HEK293T (cell line): ENCODE results near the gene CSTPP1.

ENCODE experiments used
- CTCF ChIA-PET: fragments of 350-600 bp; formaldehyde crosslinking; extraction: SDS; loops from one replicate; lab custom pipeline; 2021; ENCODE audit warnings: antibody characterized with exemption, inconsistent platforms; lab: Yijun Ruan, JAX
- POLR2A ChIA-PET: fragments of 350-600 bp; formaldehyde crosslinking; extraction: SDS; loops from one replicate; lab custom pipeline; 2020; ENCODE audit warnings: antibody characterized with exemption, inconsistent platforms; lab: Yijun Ruan, JAX
- DNase-seq: peaks from one replicate; pipeline ENCODE4 v3.0.0; 2012; ENCODE audit warnings: mixed read lengths; ENCODE audit errors: extremely low spot score
- ARNT ChIP-seq: fragments of 450-650 bp; IDR thresholded peaks from 2 replicates; pipeline ENCODE4 v1.6.1; 2017; ENCODE audit warnings: mild to moderate bottlenecking
- BHLHE40 ChIP-seq: fragments of 450-650 bp; IDR thresholded peaks from 2 replicates; pipeline ENCODE4 v1.6.1; 2016; ENCODE audit warnings: mild to moderate bottlenecking, moderate library complexity, borderline replicate concordance
- CTBP1 ChIP-seq: fragments of 450-650 bp; IDR thresholded peaks from 2 replicates; pipeline ENCODE4 v1.6.1; 2016; ENCODE audit warnings: borderline replicate concordance
- ELF4 ChIP-seq: fragments of 450-650 bp; IDR thresholded peaks from 2 replicates; pipeline ENCODE4 v1.6.1; 2017; ENCODE audit warnings: antibody characterized with exemption
- FOXA1 ChIP-seq: fragments of 450-650 bp; IDR thresholded peaks from 2 replicates; pipeline ENCODE4 v1.6.1; 2016; ENCODE audit warnings: mild to moderate bottlenecking
- FOXK2 ChIP-seq: fragments of 450-650 bp; IDR thresholded peaks from 2 replicates; pipeline ENCODE4 v1.6.1; 2016; ENCODE audit warnings: mild to moderate bottlenecking
- FOXM1 ChIP-seq: fragments of 450-650 bp; IDR thresholded peaks from 2 replicates; pipeline ENCODE4 v1.6.1; 2017; ENCODE audit warnings: mild to moderate bottlenecking, borderline replicate concordance
- HDGF ChIP-seq: fragments of 450-650 bp; IDR thresholded peaks from 2 replicates; pipeline ENCODE4 v1.6.1; 2017; ENCODE audit warnings: antibody characterized with exemption, borderline replicate concordance
- L3MBTL2 ChIP-seq: fragments of 450-650 bp; conservative IDR thresholded peaks from 2 replicates; pipeline ENCODE4 v1.6.1; 2016; ENCODE audit warnings: mild to moderate bottlenecking
- LEF1 ChIP-seq: fragments of 450-650 bp; IDR thresholded peaks from 2 replicates; pipeline ENCODE4 v1.6.1; 2017; ENCODE audit warnings: mild to moderate bottlenecking, borderline replicate concordance
- NFRKB ChIP-seq: fragments of 450-650 bp; IDR thresholded peaks from 2 replicates; pipeline ENCODE4 v1.6.1; 2016; ENCODE audit warnings: mild to moderate bottlenecking, moderate library complexity
- SP1 ChIP-seq: fragments of 450-650 bp; IDR thresholded peaks from 2 replicates; pipeline ENCODE4 v1.6.1; 2017
- SUZ12 ChIP-seq: fragments of 450-650 bp; IDR thresholded peaks from 2 replicates; pipeline ENCODE4 v1.6.1; 2016; ENCODE audit warnings: mild to moderate bottlenecking
- TARDBP ChIP-seq: fragments of 450-650 bp; IDR thresholded peaks from 2 replicates; pipeline ENCODE4 v1.6.1; 2016
- ZNF384 ChIP-seq: fragments of 450-650 bp; IDR thresholded peaks from 2 replicates; pipeline ENCODE4 v1.6.1; 2016
- TF ChIP-seq, protein P1 (sequence below): fragments of 450-650 bp; IDR thresholded peaks from 2 replicates; pipeline ENCODE4 v1.6.1; 2016

The CSTPP1 gene

GRCh38 chr11:47158242-47158641 is 221.7 kb downstream of the CSTPP1 start:
- CTCF ChIA-PET, result no interaction called here
- DNase-seq, result no peak
- no peak for TF ChIP-seq TARDBP
- POLR2A ChIA-PET, result no interaction called here

DNA sequence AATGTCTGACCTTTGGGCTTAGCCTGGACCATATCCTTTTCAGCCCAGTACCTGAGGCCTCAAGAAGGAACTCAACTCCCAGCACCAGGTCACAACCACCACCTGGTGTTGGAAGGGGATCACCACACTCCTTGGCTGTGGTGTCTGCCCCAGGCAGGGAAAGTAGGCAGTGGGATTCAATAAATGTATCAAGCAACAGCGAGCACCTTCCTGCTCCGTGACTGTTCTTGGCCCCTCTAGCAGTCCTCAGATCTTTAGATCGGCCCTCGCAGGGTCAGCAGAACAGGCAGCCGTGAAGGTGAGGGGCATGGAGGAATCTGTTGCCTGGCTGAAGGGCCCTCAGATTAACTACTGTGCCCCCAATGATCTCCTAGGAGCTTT is 224.2 kb downstream of the CSTPP1 start:
- TF ChIP-seq SUZ12 (no peak), ELF4 (no peak), ZNF384 (no peak), LEF1 (no peak), HDGF (no peak), L3MBTL2 (no peak), ARNT (no peak), CTBP1 (no peak), BHLHE40 (no peak), SP1 (no peak)
- TF ChIP-seq, protein P1, sequence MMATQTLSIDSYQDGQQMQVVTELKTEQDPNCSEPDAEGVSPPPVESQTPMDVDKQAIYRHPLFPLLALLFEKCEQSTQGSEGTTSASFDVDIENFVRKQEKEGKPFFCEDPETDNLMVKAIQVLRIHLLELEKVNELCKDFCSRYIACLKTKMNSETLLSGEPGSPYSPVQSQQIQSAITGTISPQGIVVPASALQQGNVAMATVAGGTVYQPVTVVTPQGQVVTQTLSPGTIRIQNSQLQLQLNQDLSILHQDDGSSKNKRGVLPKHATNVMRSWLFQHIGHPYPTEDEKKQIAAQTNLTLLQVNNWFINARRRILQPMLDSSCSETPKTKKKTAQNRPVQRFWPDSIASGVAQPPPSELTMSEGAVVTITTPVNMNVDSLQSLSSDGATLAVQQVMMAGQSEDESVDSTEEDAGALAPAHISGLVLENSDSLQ, result no peak
- ChIA-PET CTCF (interaction anchor here (1.0 kb wide), 2 partner anchors 213 to 254 kb away, joined by 3 to 4 read pairs; no protein-coding TSS in a partner anchor), POLR2A (no interaction called here)
- DNase-seq, result no peak

DNA sequence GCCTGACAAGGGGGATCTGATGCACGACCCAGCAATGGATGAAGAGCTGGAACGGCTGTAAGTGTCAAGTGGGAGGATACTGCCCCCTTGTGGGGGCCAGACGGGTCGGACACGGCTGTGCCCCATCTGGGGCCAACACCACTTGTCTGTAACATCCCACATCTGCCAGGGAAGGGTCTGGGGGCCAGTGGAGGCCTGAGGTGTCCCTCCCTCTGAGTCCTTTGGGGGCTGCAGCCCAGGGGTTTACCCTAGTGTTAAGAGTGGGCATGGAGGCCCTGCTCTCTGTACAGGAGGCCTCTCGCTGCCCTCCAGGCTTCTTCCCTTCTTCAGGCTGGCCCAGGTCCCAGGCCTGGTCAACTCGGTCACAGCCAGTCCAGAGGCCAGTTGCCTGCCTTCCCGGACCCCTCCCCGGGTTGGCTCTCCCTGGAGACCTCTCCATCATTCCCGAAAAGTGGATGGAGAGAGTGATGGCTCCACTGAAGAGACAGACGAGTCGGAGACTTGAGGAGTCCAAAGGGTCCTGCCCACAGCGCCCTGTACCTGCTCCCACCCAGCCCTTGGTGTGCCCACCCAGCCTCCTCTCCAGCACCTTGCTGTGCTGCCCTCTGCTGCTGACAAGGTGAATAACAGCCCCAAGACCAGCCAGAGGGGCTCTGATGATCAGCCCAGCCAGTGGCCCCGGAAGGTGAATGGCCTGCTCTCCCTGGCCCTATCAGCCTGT is 224.7 kb downstream of the CSTPP1 start:
- POLR2A ChIA-PET, result no interaction called here
- DNase-seq, result peak; percentile 86
- TF ChIP-seq, protein P1, result no peak
- TF ChIP-seq FOXA1, result no peak
- TF ChIP-seq FOXK2, result no peak
- no peak for TF ChIP-seq CTBP1
- no peak for TF ChIP-seq SUZ12
- TF ChIP-seq ZNF384, result no peak
- no peak for TF ChIP-seq NFRKB
- no peak for TF ChIP-seq HDGF
- TF ChIP-seq ARNT, result no peak
- TF ChIP-seq LEF1, result no peak
- TF ChIP-seq FOXM1, result no peak
- no peak for TF ChIP-seq SP1
- no peak for TF ChIP-seq TARDBP
- TF ChIP-seq ELF4, result no peak
- TF ChIP-seq L3MBTL2, result no peak
- TF ChIP-seq BHLHE40, result no peak
- CTCF ChIA-PET, result interaction anchor here (1.0 kb wide), 2 partner anchors 214 to 255 kb away, joined by 3 to 4 read pairs; no protein-coding TSS in a partner anchor

DNA sequence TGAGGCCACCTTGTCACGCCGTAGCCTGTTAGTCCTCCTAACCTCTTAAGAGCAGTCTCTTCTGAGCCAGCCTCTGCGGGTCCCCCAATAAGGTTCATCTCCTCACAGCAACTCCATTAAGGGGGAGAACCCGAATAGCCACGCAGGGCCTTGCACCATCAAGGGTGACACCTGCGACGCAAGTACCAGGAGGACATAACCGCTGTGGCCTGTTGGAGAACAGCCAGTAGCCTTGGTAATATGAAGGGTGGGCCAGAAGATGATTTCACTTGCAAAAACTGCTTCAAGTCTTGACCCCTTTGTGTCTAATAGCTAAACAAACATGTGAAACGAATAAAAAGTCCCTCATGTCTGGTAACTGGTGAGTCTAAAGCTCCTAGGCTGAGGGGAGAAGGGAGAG is 225.3 kb downstream of the CSTPP1 start:
- ChIA-PET CTCF (interaction anchor here (1.0 kb wide), 1 partner anchor 9 kb away, joined by 5 read pairs; no protein-coding TSS in a partner anchor), POLR2A (no interaction called here)
- no peak for DNase-seq

DNA sequence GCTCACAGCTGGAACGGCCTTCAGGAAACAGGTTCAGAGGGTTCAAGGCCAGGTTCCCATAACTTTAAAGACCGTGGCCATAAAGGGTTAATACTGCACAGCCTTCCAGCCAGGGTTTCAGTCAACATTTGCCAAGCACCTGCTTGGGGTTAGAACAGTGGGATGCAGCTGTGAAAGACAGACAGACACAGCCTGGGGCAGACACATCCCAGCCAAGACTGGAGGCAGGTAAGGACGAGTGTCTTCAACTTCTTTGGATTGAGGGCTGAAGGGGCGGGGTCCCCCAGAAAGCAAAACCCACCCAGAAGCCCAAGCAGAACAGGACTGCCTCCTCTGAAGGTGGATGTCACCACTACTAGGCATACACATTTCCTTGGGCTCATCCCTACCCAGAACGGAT is 225.9 kb downstream of the CSTPP1 start:
- CTCF ChIA-PET, result interaction anchor here (1.0 kb wide), 1 partner anchor 9 kb away, joined by 5 read pairs; no protein-coding TSS in a partner anchor
- no peak for DNase-seq
- POLR2A ChIA-PET, result no interaction called here

More for the DNA sequence above, 225.3 kb downstream of the CSTPP1 start:
- TF ChIP-seq CTBP1 (no peak), L3MBTL2 (no peak), SUZ12 (no peak), LEF1 (no peak), FOXK2 (no peak), ZNF384 (no peak), ELF4 (no peak)

DNA sequence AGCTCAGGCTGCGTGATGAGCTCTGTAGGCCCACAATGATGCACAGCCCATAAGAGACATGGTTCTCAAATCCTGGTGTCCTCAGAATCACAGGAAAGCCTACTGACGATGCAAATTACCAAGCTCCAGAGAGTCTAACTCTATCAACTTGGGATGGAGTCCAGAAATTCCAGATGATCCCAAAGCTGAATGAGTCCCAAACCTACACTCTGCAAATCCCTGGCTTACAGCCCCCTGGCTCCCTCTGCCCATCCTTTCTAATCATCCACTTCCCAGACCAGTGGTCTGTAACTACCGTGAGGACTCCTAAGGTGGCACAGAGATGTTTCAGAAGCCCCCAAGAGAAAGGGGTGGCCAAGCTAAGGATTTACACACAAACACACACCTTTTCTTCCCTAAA is 226.6 kb downstream of the CSTPP1 start:
- POLR2A ChIA-PET, result interaction anchor here (1.2 kb wide), 1 partner anchor 277 kb away, joined by 3 read pairs; no protein-coding TSS in a partner anchor
- DNase-seq, result no peak
- CTCF ChIA-PET, result interaction anchor here (0.6 to 1.0 kb wide), 2 partner anchors 10 to 133 kb away, joined by 3 to 5 read pairs; no protein-coding TSS in a partner anchor
- TF ChIP-seq LEF1 (no peak), FOXK2 (no peak), FOXA1 (no peak), ARNT (no peak), CTBP1 (no peak)
- TF ChIP-seq, protein P1, result no peak

More for the DNA sequence above, 225.9 kb downstream of the CSTPP1 start:
- TF ChIP-seq, protein P1, result no peak
- TF ChIP-seq FOXK2 (no peak), FOXM1 (no peak), NFRKB (no peak), ARNT (no peak), SP1 (no peak), LEF1 (no peak), ELF4 (no peak), TARDBP (no peak), L3MBTL2 (no peak), CTBP1 (no peak), HDGF (no peak)
